HepG2 (cell line): Measurements from ENCODE around the gene CSNK1D. TPM values are rescaled to one million over a fixed set of nuclear protein-coding genes. Genes with fewer than 3 reads are reported as not detected.
A peak's percentile ranks its signal among the peaks of the same experiment; 100 is the strongest.

ENCODE experiments used
- ATAC-seq: fragments of 200-7000 bp; cut with Tn5 transposase; 3 replicates; pipeline ENCODE4 v1.9.1; 2020; ENCODE audit warnings: mild to moderate bottlenecking, moderate library complexity
- BruUV-seq: library from RNA; stranded (reverse); fragments of 400-500 nt; replicated peaks from 2 replicates; lab custom pipeline; 2021; lab: Mats Ljungman, UMichigan
- CTCF ChIA-PET: fragments of 300-600 bp; formaldehyde crosslinking; extraction: SDS; loops from one replicate; lab custom pipeline; 2021; ENCODE audit warnings: low total read pairs, inconsistent platforms, low intra/inter-chr PET ratio; lab: Yijun Ruan, JAX
- POLR2A ChIA-PET: fragments of 350-600 bp; sonication (Branson Sonifier 250); formaldehyde crosslinking; loops from one replicate; lab custom pipeline; 2020; ENCODE audit warnings: antibody characterized with exemption, inconsistent platforms; lab: Yijun Ruan, JAX
- DNase-seq: peaks from one replicate; pipeline ENCODE4 v3.0.0-alpha.2; 2015; ENCODE audit warnings: low spot score
- FAIRE-seq: peaks from 3 replicates; lab custom pipeline; 2011; peaks lifted over from hg19 to GRCh38; lab: Jason Lieb, UNC
- H2AFZ ChIP-seq: one replicate; pipeline ENCODE4 v1.6.1; 2011; ENCODE audit warnings: low read length, inconsistent platforms
- H3K27ac ChIP-seq: fragments of 300-600 bp; 3 replicates; pipeline ENCODE4 v1.8.0; 2011; ENCODE audit warnings: mixed run types, mild to moderate bottlenecking, mixed read lengths, low read length, inconsistent platforms; ENCODE audit not compliant: insufficient read depth; ENCODE audit errors: extremely low read length
- H3K27me3 ChIP-seq, 2 experiments: fragments of 200-600 bp in 1 of 2; 2 replicates in 1 of 2; 3 replicates in 1 of 2; pipeline versions ENCODE4 v1.6.0 to v1.8.0; 2011; ENCODE audit warnings: low read length in 2 of 2, mild to moderate bottlenecking in 2 of 2, moderate library complexity in 2 of 2, inconsistent platforms in 1 of 2; ENCODE audit not compliant: insufficient read depth in 2 of 2, control insufficient read depth in 1 of 2
- H3K36me3 ChIP-seq, 2 experiments: fragments of 200-600 bp in 1 of 2; replicated peaks in 1 of 2; 2 replicates in 1 of 2; 3 replicates in 1 of 2; pipeline versions ENCODE4 v1.5.1 to v1.8.0; 2011; ENCODE audit warnings: low read length in 2 of 2, inconsistent platforms in 1 of 2; ENCODE audit not compliant: insufficient read depth in 2 of 2, control insufficient read depth in 1 of 2
- H3K4me1 ChIP-seq: 2 replicates; pipeline ENCODE4 v1.5.1; 2012; ENCODE audit warnings: low read length, inconsistent platforms; ENCODE audit not compliant: insufficient read depth
- H3K4me2 ChIP-seq: 2 replicates; pipeline ENCODE4 v1.6.0; 2011; ENCODE audit warnings: low read depth, low read length, inconsistent platforms
- H3K4me3 ChIP-seq, 3 experiments: fragments of 200-600 bp in 1 of 3; sonication (generic), shearing (Covaris generic) in 1 of 3; replicated peaks in 1 of 3; 2 replicates each; pipeline ENCODE4 v1.5.1; 2011 to 2016; ENCODE audit warnings: low read length in 3 of 3, inconsistent platforms in 2 of 3, low read depth in 2 of 3, mild to moderate bottlenecking in 2 of 3, control low read depth in 1 of 3, mixed read lengths in 1 of 3; ENCODE audit not compliant: insufficient read depth in 1 of 3
- H3K79me2 ChIP-seq: one replicate; pipeline ENCODE4 v1.6.1; 2011; ENCODE audit warnings: low read length, inconsistent platforms; ENCODE audit not compliant: insufficient read depth
- H3K9ac ChIP-seq: 2 replicates; pipeline ENCODE4 v1.6.0; 2011; ENCODE audit warnings: mild to moderate bottlenecking, low read depth, low read length, inconsistent platforms; ENCODE audit not compliant: insufficient read depth
- H3K9me3 ChIP-seq: 2 replicates; pipeline ENCODE4 v1.5.1; 2012; ENCODE audit warnings: mild to moderate bottlenecking, low read length
- H4K20me1 ChIP-seq: 2 replicates; pipeline ENCODE4 v1.6.0; 2011; ENCODE audit warnings: inconsistent platforms, mild to moderate bottlenecking, low read length, moderate library complexity; ENCODE audit not compliant: insufficient read depth
- CHCHD3 ChIP-seq: sonication (generic); formaldehyde crosslinking; IDR thresholded peaks from 2 replicates; pipeline ENCODE4 v1.8.0; 2022; ENCODE audit warnings: mild to moderate bottlenecking, missing genetic modification reagents, moderate library complexity
- KDM1A ChIP-seq: IDR thresholded peaks from 2 replicates; pipeline ENCODE4 v1.6.1; 2016; ENCODE audit warnings: missing compliant biosample characterization
- KDM5A ChIP-seq: fragments of 200-600 bp; sonication (generic); IDR thresholded peaks from 2 replicates; pipeline ENCODE4 v1.7.0; 2018; ENCODE audit warnings: antibody characterized with exemption, mild to moderate bottlenecking, low read length, borderline replicate concordance
- MEF2D ChIP-seq: sonication (generic); formaldehyde crosslinking; IDR thresholded peaks from 2 replicates; pipeline ENCODE4 v1.5.1; 2020; ENCODE audit warnings: mild to moderate bottlenecking, missing genetic modification reagents
- MTF1 ChIP-seq: sonication (generic); formaldehyde crosslinking; IDR thresholded peaks from 2 replicates; pipeline ENCODE4 v1.5.0; 2020; ENCODE audit warnings: missing genetic modification reagents
- NAIF1 ChIP-seq: sonication (generic); formaldehyde crosslinking; IDR thresholded peaks from 2 replicates; pipeline ENCODE4 v1.5.0; 2020; ENCODE audit warnings: mild to moderate bottlenecking, missing genetic modification reagents, borderline replicate concordance
- PATZ1 ChIP-seq: sonication (generic); formaldehyde crosslinking; IDR thresholded peaks from 2 replicates; pipeline ENCODE4 v1.4.0; 2020; ENCODE audit warnings: missing genetic modification reagents
- REST ChIP-seq, 2 experiments: IDR thresholded peaks; 2 replicates each; pipeline ENCODE4 v1.6.1; 2011 to 2012; ENCODE audit warnings: low read length in 2 of 2, borderline replicate concordance in 1 of 2, low read depth in 1 of 2, mild to moderate bottlenecking in 1 of 2, moderate library complexity in 1 of 2
- TAF1 ChIP-seq: sonication (generic); formaldehyde crosslinking; IDR thresholded peaks from 2 replicates; pipeline ENCODE4 v1.4.0; 2020; ENCODE audit warnings: missing genetic modification reagents
- TAF15 ChIP-seq: fragments of 200-400 bp; formaldehyde crosslinking; IDR thresholded peaks from one replicate; pipeline ENCODE4 v1.6.1; 2018; ENCODE audit warnings: mild to moderate bottlenecking, low read depth, low read length; ENCODE audit not compliant: poor library complexity, severe bottlenecking
- YEATS4 ChIP-seq: sonication (generic); formaldehyde crosslinking; IDR thresholded peaks from 2 replicates; pipeline ENCODE4 v1.4.0; 2020; ENCODE audit warnings: missing genetic modification reagents, borderline replicate concordance
- ZNF230 ChIP-seq: sonication (generic); formaldehyde crosslinking; IDR thresholded peaks from 2 replicates; pipeline ENCODE4 v1.4.0; 2020; ENCODE audit warnings: mild to moderate bottlenecking, missing genetic modification reagents
- ZNF30 ChIP-seq: sonication (generic); formaldehyde crosslinking; IDR thresholded peaks from 2 replicates; pipeline ENCODE4 v1.5.0; 2020; ENCODE audit warnings: mild to moderate bottlenecking, missing genetic modification reagents
- ZNF337 ChIP-seq: sonication (generic); formaldehyde crosslinking; IDR thresholded peaks from 2 replicates; pipeline ENCODE4 v1.5.1; 2020; ENCODE audit warnings: missing genetic modification reagents, low read depth, mild to moderate bottlenecking, borderline replicate concordance
- ZNF775 ChIP-seq: sonication (generic); formaldehyde crosslinking; IDR thresholded peaks from 2 replicates; pipeline ENCODE4 v1.4.0; 2020; ENCODE audit warnings: missing genetic modification reagents, mild to moderate bottlenecking, moderate library complexity, borderline replicate concordance
- ZNF816 ChIP-seq: sonication (generic); formaldehyde crosslinking; IDR thresholded peaks from 2 replicates; pipeline ENCODE4 v1.8.0; 2022; ENCODE audit warnings: missing genetic modification reagents, mild to moderate bottlenecking, borderline replicate concordance
- WGBS: methylation state at CpG from one replicate; pipeline ENCODE4 v1.1.6; 2017; ENCODE audit warnings: low lambda C conversion rate; 5-methylcytosine and 5-hydroxymethylcytosine counted together
- in situ Hi-C: cut with HindIII; loops from 2 replicates; pipeline ENCODE4 v1.10.0; 2017; ENCODE audit warnings: low pct_unique_long_range_greater_than_20kb; ENCODE audit not compliant: extremely low pct_ligation_motif_present
- intact Hi-C: fragments of 100-400 bp; cut with micrococcal nuclease; formaldehyde crosslinking; loops from one replicate; pipeline ENCODE4 v1.10.0; 2022; ENCODE audit not compliant: unreplicated experiment
- polyA plus RNA-seq, 8 experiments: library from polyadenylated mRNA; depleted of rRNA in 3 of 8; stranded (reverse) in 7 of 8; unstranded in 1 of 8; fragments of >200 nt; fragmentation: Illumina TruSeq in 4 of 8; extraction: Trizol in 4 of 8; gene quantifications; 2 replicates each; pipeline versions ENCODE4 v1.2.1 to v1.2.3, GENCODE V29; 2011 to 2016; ENCODE audit warnings: low read depth in 4 of 8, missing spikeins in 1 of 8, mixed read lengths in 1 of 8; ENCODE audit not compliant: insufficient read depth in 1 of 8
- total RNA-seq, 5 experiments: library from RNA; depleted of rRNA; stranded (reverse); fragments of >200 nt; fragmentation: Illumina TruSeq; extraction: Trizol; gene quantifications; 2 replicates each; pipeline ENCODE4 v1.2.3, GENCODE V29; 2016; ENCODE audit warnings: low read depth in 1 of 5

Gene CSNK1D
- total and polyA plus RNA-seq, 2 of the 13 experiments (the other 11 are each of a cell fraction or from before 2014, with no cell fraction given), result 31.5 to 128 TPM

GRCh38 chr17:82297280-82297713 lies 23.8 kb upstream of the CSNK1D start (continued):
- TF ChIP-seq REST (IDR thresholded peaks at IDR 0.05; ENCODE audit: borderline replicate concordance in 1 of 2, low read depth in 1 of 2, low read length in 2 of 2) (no peak), ZNF775 (CRISPR knock-in tag) (no peak), ZNF230 (CRISPR knock-in tag) (0 out of 2 replicates have a peak, but pooled peaks have one; percentile 6)

DNA sequence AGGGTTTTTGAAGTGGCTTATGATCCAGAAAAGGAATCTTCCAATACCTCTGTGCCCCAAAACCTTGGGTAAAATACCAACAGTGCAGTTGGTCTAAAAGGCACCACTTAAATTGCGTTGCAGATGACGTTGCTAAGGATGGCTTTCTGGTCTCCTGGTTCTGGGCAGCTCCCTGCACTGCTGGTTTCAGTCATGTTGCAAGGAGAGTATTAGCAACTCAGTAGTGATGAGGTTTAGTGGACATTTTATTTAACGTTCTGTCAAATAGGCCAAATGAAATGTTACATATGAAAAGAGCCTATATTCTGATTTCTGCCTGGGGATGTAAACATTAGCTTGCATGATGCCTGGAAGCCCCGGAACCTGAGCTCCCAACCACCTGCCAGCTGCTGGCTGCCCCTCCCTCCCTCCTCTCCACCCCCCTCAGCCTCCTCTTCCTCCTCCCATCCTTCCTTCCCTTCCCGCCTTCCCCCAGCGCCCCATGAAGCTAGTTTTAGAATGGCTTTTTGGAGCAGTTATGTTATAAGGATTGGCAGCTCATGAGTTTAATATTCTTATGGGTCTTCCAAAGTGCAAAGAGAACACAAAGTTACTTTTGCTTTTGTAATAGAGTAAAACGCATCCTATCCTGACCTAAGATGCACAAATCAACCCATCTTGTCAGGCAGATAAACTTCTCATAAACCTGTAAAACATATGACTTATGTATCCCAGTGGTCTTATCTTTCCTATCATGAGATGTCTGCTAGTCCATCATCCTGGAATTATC lies 23.2 kb upstream of the CSNK1D start:
- Histone ChIP-seq H3K27me3 (no peaks in the 10 kb centered on the region), H3K79me2 (peaks cover 5% of the 10 kb centered on the region), H3K27ac (no peak overlapping the region), H3K4me1 (peaks cover 89% of the 10 kb centered on the region), H3K4me2 (peak overlapping the region; percentile 99), H2AFZ (no peak overlapping the region), H3K9me3 (no peaks in the 10 kb centered on the region), H3K36me3 (no peaks in the 10 kb centered on the region), H3K4me3 (peak overlapping the region in 1 of 3 experiments; percentile 78; a peak in 2 of 6 replicates), H4K20me1 (no peaks in the 10 kb centered on the region), H3K9ac (0 out of 2 replicates have a peak overlapping the region, but pooled peaks have one; percentile 3)
- intact Hi-C loops (loop anchor here (5.0 kb wide), 1 partner anchor 39 kb away; no protein-coding TSS in a partner anchor), in situ Hi-C loops (no loop called here)
- no peak for ATAC-seq
- CTCF ChIA-PET, result no interaction called here
- WGBS, result 44% methylated on average over 7 of the region's 7 CpGs
- DNase-seq, result no peak
- no peak for FAIRE-seq
- POLR2A ChIA-PET, result interaction anchor here (0.6 to 12.8 kb wide), 15 partner anchors 9 to 614 kb away, joined by 3 to 270 read pairs (median 23); partner anchors contain the start of genes CD7, CSNK1D, SECTM1 and SLC16A3
- BruUV-seq, result no TSS peak
- TF ChIP-seq ZNF816 (CRISPR knock-in tag), result 0 out of 2 replicates have a peak, but pooled peaks have one; percentile 33
- 0 out of 2 replicates have a peak, but pooled peaks have one; percentile 32 for TF ChIP-seq NAIF1 (CRISPR knock-in tag)
- no peak for TF ChIP-seq KDM1A (CRISPR knock-in tag)
- no peak for TF ChIP-seq MTF1
- no peak for TF ChIP-seq ZNF337 (CRISPR knock-in tag)
- 0 out of 2 replicates have a peak, but pooled peaks have one; percentile 64 for TF ChIP-seq CHCHD3 (CRISPR knock-in tag)
- TF ChIP-seq KDM5A, result no peak
- TF ChIP-seq PATZ1, result no peak
- no peak for TF ChIP-seq MEF2D (CRISPR knock-in tag)
- TF ChIP-seq ZNF30 (CRISPR knock-in tag), result no peak
- peak; percentile 1; the same call in 1 of the 2 replicates for TF ChIP-seq TAF1
- 0 out of 2 replicates have a peak, but pooled peaks have one; percentile 6 for TF ChIP-seq YEATS4 (CRISPR knock-in tag)
- TF ChIP-seq TAF15, result no peak
